ENCODE results near the gene CHPF2.

The CHPF2 gene

GRCh38 chr7:151247611-151248345 is 15.5 kb downstream of the CHPF2 start:
- TF ChIP-seq CTCF (IDR thresholded peaks at IDR 0.05; ENCODE audit: low read depth, low read length, missing control alignments), result no peak
- no peak overlapping the region for H3K4me3 ChIP-seq (ENCODE audit: low read depth, low read length)
- no peak for DNase-seq (ENCODE audit: low read depth)

- TF ChIP-seq CTCF (IDR thresholded peaks at IDR 0.05; ENCODE audit: low read depth, low read length, missing control alignments), result no peak
- H3K4me3 ChIP-seq (ENCODE audit: low read depth, low read length), result no peak within 1 kb of the TSS
- DNase-seq (ENCODE audit: low read depth), result no peak
Measured at GRCh38 chr7:151248346-151249033, 16.2 kb downstream of the CHPF2 start, which contains the start of gene SMARCD3. TSS of gene SMARCD3 (minus strand) at chr7:151248694. CDS start at chr7:151248562, 132 bp downstream.

GRCh38 chr7:151249034-151249731 is 16.9 kb downstream of the CHPF2 start:
- no peak overlapping the region for H3K4me3 ChIP-seq (ENCODE audit: low read depth, low read length)
- no peak for TF ChIP-seq CTCF (IDR thresholded peaks at IDR 0.05; ENCODE audit: low read depth, low read length, missing control alignments)
- no peak for DNase-seq (ENCODE audit: low read depth)

- DNase-seq (ENCODE audit: low read depth), result no peak
- H3K4me3 ChIP-seq (ENCODE audit: low read depth, low read length), result no peak overlapping the region
- TF ChIP-seq CTCF (IDR thresholded peaks at IDR 0.05; ENCODE audit: low read depth, low read length, missing control alignments), result no peak
Measured at GRCh38 chr7:151249732-151250072, 17.4 kb downstream of the CHPF2 start.

GRCh38 chr7:151250181-151251132 is 18.2 kb downstream of the CHPF2 start:
- no peak overlapping the region for H3K4me3 ChIP-seq (ENCODE audit: low read depth, low read length)
- TF ChIP-seq CTCF (IDR thresholded peaks at IDR 0.05; ENCODE audit: low read depth, low read length, missing control alignments), result no peak
- DNase-seq (ENCODE audit: low read depth), result no peak

- no peak for TF ChIP-seq CTCF (IDR thresholded peaks at IDR 0.05; ENCODE audit: low read depth, low read length, missing control alignments)
- no peak for DNase-seq (ENCODE audit: low read depth)
- H3K4me3 ChIP-seq (ENCODE audit: low read depth, low read length), result no peak overlapping the region
Measured at GRCh38 chr7:151251328-151251688, 19.0 kb downstream of the CHPF2 start.
